Cerebellar cortex (tissue), 1 donor: ENCODE data around the gene OMP.
"Not testable (repeated sequence)": the region's sequence is repeated elsewhere in the genome, so short reads cannot be mapped to it uniquely, and the experiment has no call there.

Experiments used
- DNase-seq: peaks from one replicate; pipeline ENCODE4 v3.0.0-alpha.2; 2015; ENCODE audit warnings: low spot score

OMP gene

GRCh38 chr11:77086521-77087472, 15.8 kb upstream of the OMP start:
- DNase-seq: no peak

- DNase-seq: no peak
Measured at GRCh38 chr11:77087723-77088225, 14.9 kb upstream of the OMP start.

- no peak for DNase-seq
Measured at GRCh38 chr11:77088236-77089003, 14.2 kb upstream of the OMP start.

GRCh38 chr11:77089004-77089545, 13.6 kb upstream of the OMP start:
- DNase-seq: no peak

- DNase-seq: no peak
Measured at GRCh38 chr11:77090046-77090372, 12.6 kb upstream of the OMP start.

GRCh38 chr11:77090373-77091111, 12.1 kb upstream of the OMP start:
- DNase-seq: no peak

- DNase-seq: peak; percentile 85
Measured at GRCh38 chr11:77091146-77091940, 11.3 kb upstream of the OMP start.

- DNase-seq: no peak
Measured at GRCh38 chr11:77092382-77092781, 10.3 kb upstream of the OMP start.

GRCh38 chr11:77093056-77093891, 9.4 kb upstream of the OMP start:
- DNase-seq: no peak

GRCh38 chr11:77093987-77094840, 8.4 kb upstream of the OMP start:
- DNase-seq: peak; percentile 72

GRCh38 chr11:77094841-77095365, 7.7 kb upstream of the OMP start:
- no peak for DNase-seq

- DNase-seq: peak; percentile 44
Measured at GRCh38 chr11:77095551-77096490, 6.8 kb upstream of the OMP start.

- DNase-seq: no peak
Measured at GRCh38 chr11:77096591-77097019, 6.0 kb upstream of the OMP start.

GRCh38 chr11:77097180-77097579, 5.5 kb upstream of the OMP start:
- DNase-seq: not testable (repeated sequence)

GRCh38 chr11:77100166-77101042, 2.2 kb upstream of the OMP start:
- DNase-seq: no peak

- DNase-seq: peak; percentile 19
Measured at GRCh38 chr11:77101043-77101537, 1.6 kb upstream of the OMP start.

- no peak for DNase-seq
Measured at GRCh38 chr11:77103319-77103718, 679 bp downstream of the OMP start.
